B cell (primary cell): ENCODE results near the gene RBM6. TPM values are rescaled to one million over a fixed set of nuclear protein-coding genes. Genes with fewer than 3 reads are reported as not detected.

Experiments
- ATAC-seq: fragments of 200-7000 bp; cut with Tn5 transposase; one replicate; pipeline ENCODE4 v1.10.0; 2021; ENCODE audit warnings: low read depth, mild to moderate bottlenecking, moderate number of reproducible peaks, moderate library complexity
- CTCF ChIA-PET: fragments of 350-600 bp; sonication (Branson Sonifier 250); formaldehyde crosslinking; loops from one replicate; lab custom pipeline; 2021; ENCODE audit warnings: antibody characterized with exemption, inconsistent platforms; lab: Charles Lee
- POLR2A ChIA-PET: fragments of 350-600 bp; sonication (Branson Sonifier 250); formaldehyde crosslinking; loops from one replicate; lab custom pipeline; 2021; ENCODE audit warnings: antibody characterized with exemption; lab: Charles Lee
- DNase-seq: peaks from one replicate; pipeline ENCODE4 v3.0.0; 2013
- H2AFZ ChIP-seq: 2 replicates; pipeline ENCODE4 v1.6.1; 2012; ENCODE audit warnings: mild to moderate bottlenecking, low read depth, low read length; ENCODE audit not compliant: insufficient read depth, poor library complexity, severe bottlenecking
- H3K27ac ChIP-seq, 2 donors: 1 replicate in 1 of 2; 2 replicates in 1 of 2; pipeline ENCODE4 v1.5.1; 2012 to 2013; ENCODE audit warnings: low read length in 2 of 2, mild to moderate bottlenecking in 2 of 2, moderate library complexity in 1 of 2
- H3K27me3 ChIP-seq, 4 experiments: fragments of 200-600 bp in 1 of 4; sonication (generic) in 1 of 4; replicated peaks in 1 of 4; 1 replicate in 2 of 4; 2 replicates in 2 of 4; pipeline versions ENCODE4 v1.6.1 to v1.7.0; 2013 to 2016; ENCODE audit warnings: low read length in 3 of 4, mild to moderate bottlenecking in 2 of 4, mixed read lengths in 1 of 4, moderate library complexity in 1 of 4; ENCODE audit not compliant: insufficient read depth in 4 of 4, control insufficient read depth in 3 of 4; ENCODE audit errors: control extremely low read depth in 1 of 4
- H3K36me3 ChIP-seq, 2 experiments: replicated peaks in 1 of 2; 1 replicate in 1 of 2; 2 replicates in 1 of 2; pipeline versions ENCODE4 v1.6.1 to v1.7.1; 2013; ENCODE audit warnings: low read length in 1 of 2; ENCODE audit not compliant: insufficient read depth in 2 of 2, control insufficient read depth in 1 of 2; ENCODE audit errors: control extremely low read depth in 1 of 2, extremely low read depth in 1 of 2
- H3K4me1 ChIP-seq, 2 donors: fragments of 200-600 bp in 1 of 2; sonication (generic) in 1 of 2; 1 replicate in 1 of 2; 2 replicates in 1 of 2; pipeline versions ENCODE4 v1.5.1 to v1.6.1; 2013 to 2017; ENCODE audit warnings: low read length in 2 of 2; ENCODE audit not compliant: control insufficient read depth in 2 of 2, insufficient read depth in 2 of 2
- H3K4me2 ChIP-seq: replicated peaks from 2 replicates; pipeline ENCODE3; 2012; ENCODE audit warnings: mild to moderate bottlenecking, low read depth, low read length; ENCODE audit not compliant: poor library complexity, severe bottlenecking
- H3K4me3 ChIP-seq, 5 experiments: fragments of 200-600 bp in 1 of 5; sonication (generic) in 1 of 5; 1 replicate in 3 of 5; 2 replicates in 2 of 5; pipeline versions ENCODE4 v1.5.1 to v1.7.0; 2011 to 2016; ENCODE audit warnings: low read length in 4 of 5, mild to moderate bottlenecking in 4 of 5, low read depth in 2 of 5, control low read depth in 1 of 5, moderate library complexity in 1 of 5; ENCODE audit not compliant: insufficient read depth in 1 of 5; ENCODE audit errors: control extremely low read depth in 1 of 5, extremely low read depth in 1 of 5
- H3K79me2 ChIP-seq: fragments of 200-600 bp; sonication (generic); one replicate; pipeline ENCODE4 v1.6.0; 2016; ENCODE audit warnings: low read length; ENCODE audit not compliant: control insufficient read depth, insufficient read depth
- H3K9ac ChIP-seq: fragments of 200-600 bp; sonication (generic); 2 replicates; pipeline ENCODE4 v1.6.1; 2017; ENCODE audit warnings: mild to moderate bottlenecking, low read length, moderate library complexity
- H3K9me3 ChIP-seq, 3 donors: one replicate each; pipeline versions ENCODE4 v1.6.1 to v1.7.1; 2013; ENCODE audit warnings: low read length in 2 of 3; ENCODE audit not compliant: control insufficient read depth in 2 of 3, insufficient read depth in 1 of 3; ENCODE audit errors: control extremely low read depth in 1 of 3
- H4K20me1 ChIP-seq: 2 replicates; pipeline ENCODE4 v1.6.0; 2012; ENCODE audit warnings: mild to moderate bottlenecking, low read length; ENCODE audit not compliant: insufficient read depth, control insufficient read depth, poor library complexity, severe bottlenecking
- H3K27ac Mint-ChIP-seq: one replicate; pipeline ENCODE4 v1.8.0; 2021; ENCODE audit warnings: mixed read lengths
- H3K27me3 Mint-ChIP-seq: one replicate; pipeline ENCODE4 v1.8.0; 2021; ENCODE audit warnings: mixed read lengths
- H3K4me1 Mint-ChIP-seq: one replicate; pipeline ENCODE4 v1.8.0; 2021; ENCODE audit warnings: mixed read lengths
- H3K4me3 Mint-ChIP-seq: one replicate; pipeline ENCODE4 v1.8.0; 2021; ENCODE audit warnings: mixed read lengths
- H3K9me3 Mint-ChIP-seq: one replicate; pipeline ENCODE4 v1.8.0; 2022; ENCODE audit warnings: mixed read lengths; ENCODE audit not compliant: insufficient read depth
- CTCF ChIP-seq: fragments of 200-600 bp; IDR thresholded peaks from one replicate; pipeline ENCODE4 v1.8.0; 2022; ENCODE audit warnings: antibody characterized with exemption, mild to moderate bottlenecking
- EZH2 ChIP-seq: IDR thresholded peaks from 2 replicates; pipeline ENCODE4 v1.6.1; 2012; ENCODE audit warnings: borderline replicate concordance, low read depth, mild to moderate bottlenecking, moderate library complexity, low read length; ENCODE audit not compliant: insufficient read depth, poor library complexity, severe bottlenecking
- WGBS: methylation state at CpG from one replicate; pipeline ENCODE4 v1.1.5; 2013; ENCODE audit warnings: missing lambda C conversion rate; ENCODE audit not compliant: insufficient coverage; 5-methylcytosine and 5-hydroxymethylcytosine counted together
- intact Hi-C: fragments of 100-400 bp; cut with micrococcal nuclease; formaldehyde crosslinking; loops from one replicate; pipeline ENCODE4 v1.10.0; 2022
- polyA plus RNA-seq: library from polyadenylated mRNA; depleted of rRNA; stranded (reverse); fragments of >200 nt; gene quantifications from 2 replicates; pipeline ENCODE4 v1.2.3, GENCODE V29; 2012
- total RNA-seq, 2 donors: library from RNA; stranded (reverse); fragments of 120-200 nt in 1 of 2; gene quantifications; 1 replicate in 1 of 2; 2 replicates in 1 of 2; pipeline versions ENCODE4 v1.2.3 to v1.2.4, GENCODE V29; 2013 to 2022

RBM6 gene
- total and polyA plus RNA-seq, 2 donors (not counting 1 experiment from before 2014, with no cell fraction given): 223 to 285 TPM

- ChIA-PET POLR2A (no interaction called here), CTCF (no interaction called here)
- no peak for TF ChIP-seq EZH2
- TF ChIP-seq CTCF: no peak
- no peak overlapping the region for H3K4me3 Mint-ChIP-seq
- ATAC-seq (no peak), DNase-seq (no peak)
- 98% methylated on average over 10 of the region's 10 CpGs for WGBS
- H3K9ac ChIP-seq: no peak overlapping the region
- H3K27me3 Mint-ChIP-seq: no peaks in the 10 kb centered on the region
- no peak overlapping the region for H3K27ac Mint-ChIP-seq
- no peaks in the 10 kb centered on the region for H3K9me3 ChIP-seq
- H3K4me1 Mint-ChIP-seq: peaks cover 6% of the 10 kb centered on the region
- no peak overlapping the region for H3K4me2 ChIP-seq
- H3K4me1 ChIP-seq: no peaks in the 10 kb centered on the region
- H3K27ac ChIP-seq: no peak overlapping the region
- peaks cover 29% of the 10 kb centered on the region for H4K20me1 ChIP-seq
- H3K79me2 ChIP-seq: peaks cover 36% of the 10 kb centered on the region
- no peak overlapping the region for H3K4me3 ChIP-seq
- no peaks in the 10 kb centered on the region for H3K9me3 Mint-ChIP-seq
- H3K36me3 ChIP-seq: peaks cover 6 to 41% of the 10 kb centered on the region in 2 experiments
- intact Hi-C loops: no loop called here
- no peak overlapping the region for H2AFZ ChIP-seq
- H3K27me3 ChIP-seq: no peaks in the 10 kb centered on the region
Measured at GRCh38 chr3:49972656-49973055, 32.7 kb downstream of the RBM6 start.

- peaks cover 15% of the 10 kb centered on the region for H4K20me1 ChIP-seq
- intact Hi-C loops: no loop called here
- H3K9me3 Mint-ChIP-seq: no peaks in the 10 kb centered on the region
- H3K9me3 ChIP-seq: no peaks in the 10 kb centered on the region
- peaks cover 48% of the 10 kb centered on the region for H3K79me2 ChIP-seq
- H3K27me3 Mint-ChIP-seq: no peaks in the 10 kb centered on the region
- no peaks in the 10 kb centered on the region for H3K4me1 ChIP-seq
- no peaks in the 10 kb centered on the region for H3K27me3 ChIP-seq
- H3K36me3 ChIP-seq: peaks cover 9 to 40% of the 10 kb centered on the region in 2 experiments
- no peak overlapping the region for H3K4me2 ChIP-seq
- TF ChIP-seq CTCF: no peak
- TF ChIP-seq EZH2: no peak
- H3K4me1 Mint-ChIP-seq: no peaks in the 10 kb centered on the region
- ChIA-PET POLR2A (no interaction called here), CTCF (no interaction called here)
- H3K4me3 Mint-ChIP-seq: no peak overlapping the region
- no peak overlapping the region for H3K4me3 ChIP-seq
- H3K27ac Mint-ChIP-seq: no peak overlapping the region
- ATAC-seq (no peak), DNase-seq (no peak)
- no peak overlapping the region for H3K9ac ChIP-seq
- 100% methylated on average over 1 of the region's 2 CpGs for WGBS
- no peak overlapping the region for H2AFZ ChIP-seq
- no peak overlapping the region for H3K27ac ChIP-seq
Measured at GRCh38 chr3:49976942-49977341, 37.0 kb downstream of the RBM6 start.
